ENCODE measurements around the gene GPI.

GPI gene

DNA sequence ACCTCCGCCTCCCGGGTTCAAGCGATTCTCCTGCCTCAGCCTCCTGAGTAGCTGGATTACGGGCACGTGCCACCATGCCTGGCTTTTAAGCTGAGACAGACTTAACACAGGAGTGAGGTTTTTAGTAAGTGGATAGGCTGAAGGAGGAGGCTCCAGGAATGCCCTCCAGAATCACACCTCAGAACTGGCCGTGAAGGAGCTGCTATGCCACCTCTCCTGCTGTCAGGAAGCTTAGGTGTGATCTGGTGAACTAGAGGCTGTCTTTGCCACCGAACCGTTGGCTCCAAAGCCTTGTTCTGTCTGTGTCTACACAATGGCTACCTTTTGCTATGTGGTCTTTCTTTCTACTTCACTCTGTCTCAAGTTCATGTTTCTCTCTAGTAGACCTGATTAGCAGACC, 43.4 kb downstream of the GPI start:
- TF ChIP-seq, protein P1, sequence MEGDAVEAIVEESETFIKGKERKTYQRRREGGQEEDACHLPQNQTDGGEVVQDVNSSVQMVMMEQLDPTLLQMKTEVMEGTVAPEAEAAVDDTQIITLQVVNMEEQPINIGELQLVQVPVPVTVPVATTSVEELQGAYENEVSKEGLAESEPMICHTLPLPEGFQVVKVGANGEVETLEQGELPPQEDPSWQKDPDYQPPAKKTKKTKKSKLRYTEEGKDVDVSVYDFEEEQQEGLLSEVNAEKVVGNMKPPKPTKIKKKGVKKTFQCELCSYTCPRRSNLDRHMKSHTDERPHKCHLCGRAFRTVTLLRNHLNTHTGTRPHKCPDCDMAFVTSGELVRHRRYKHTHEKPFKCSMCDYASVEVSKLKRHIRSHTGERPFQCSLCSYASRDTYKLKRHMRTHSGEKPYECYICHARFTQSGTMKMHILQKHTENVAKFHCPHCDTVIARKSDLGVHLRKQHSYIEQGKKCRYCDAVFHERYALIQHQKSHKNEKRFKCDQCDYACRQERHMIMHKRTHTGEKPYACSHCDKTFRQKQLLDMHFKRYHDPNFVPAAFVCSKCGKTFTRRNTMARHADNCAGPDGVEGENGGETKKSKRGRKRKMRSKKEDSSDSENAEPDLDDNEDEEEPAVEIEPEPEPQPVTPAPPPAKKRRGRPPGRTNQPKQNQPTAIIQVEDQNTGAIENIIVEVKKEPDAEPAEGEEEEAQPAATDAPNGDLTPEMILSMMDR (conservative IDR thresholded peaks at IDR 0.05; ENCODE audit: control insufficient read depth, insufficient read depth, low read depth, low read length) = no peak
- DNase-seq (ENCODE audit: low read depth) = no peak
- H3K4me3 ChIP-seq (ENCODE audit: control insufficient read depth, low read depth, low read length) = no peak overlapping the region

DNA sequence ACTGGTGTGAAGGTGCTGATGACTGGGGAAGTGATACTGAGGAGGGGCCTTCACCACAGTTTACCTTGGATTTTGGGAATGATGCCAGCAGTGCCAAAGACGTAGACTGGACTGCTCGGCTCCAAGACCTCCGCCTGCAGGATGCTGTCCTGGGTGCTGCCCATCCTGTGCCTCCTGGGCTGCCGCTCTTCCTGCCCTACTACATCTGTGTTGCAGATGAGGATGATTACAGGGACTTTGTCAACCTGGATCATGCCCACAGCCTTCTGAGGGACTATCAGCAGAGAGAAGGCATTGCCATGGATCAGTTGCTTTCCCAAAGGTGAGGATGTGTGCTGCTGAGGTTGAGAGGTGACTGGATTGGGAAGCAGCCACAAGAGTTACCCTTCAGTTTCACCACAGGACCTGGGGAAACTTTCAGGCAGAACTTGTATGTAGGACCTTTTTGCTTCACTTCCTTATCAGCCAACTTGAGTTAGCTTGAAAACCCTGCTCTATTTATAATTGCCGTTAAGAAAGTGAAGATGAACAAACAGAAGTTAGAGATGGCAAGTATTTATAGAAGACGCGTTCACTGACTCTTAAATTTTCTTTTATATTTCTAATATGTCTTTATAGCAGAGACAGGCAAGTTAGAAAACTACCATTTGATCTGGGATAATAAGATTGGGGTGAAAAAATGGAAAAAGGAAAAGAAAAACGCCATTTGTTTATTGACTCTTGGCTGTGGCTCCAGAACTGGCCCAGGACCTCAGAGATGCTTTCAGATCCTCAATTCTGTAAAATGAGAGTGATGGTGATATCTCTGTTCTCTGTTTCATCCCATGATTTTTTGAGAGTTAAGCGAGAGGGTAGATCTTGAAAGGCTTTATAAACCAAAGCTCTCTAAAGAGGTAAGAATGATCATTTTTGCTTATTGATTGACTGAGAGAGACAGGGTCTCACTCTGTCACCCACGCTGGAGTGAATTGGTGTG, 44.5 kb downstream of the GPI start:
- no peak overlapping the region for H3K4me3 ChIP-seq (ENCODE audit: control insufficient read depth, low read depth, low read length)
- TF ChIP-seq, protein P1 (conservative IDR thresholded peaks at IDR 0.05; ENCODE audit: control insufficient read depth, insufficient read depth, low read depth, low read length) = no peak
- no peak for DNase-seq (ENCODE audit: low read depth)

DNA sequence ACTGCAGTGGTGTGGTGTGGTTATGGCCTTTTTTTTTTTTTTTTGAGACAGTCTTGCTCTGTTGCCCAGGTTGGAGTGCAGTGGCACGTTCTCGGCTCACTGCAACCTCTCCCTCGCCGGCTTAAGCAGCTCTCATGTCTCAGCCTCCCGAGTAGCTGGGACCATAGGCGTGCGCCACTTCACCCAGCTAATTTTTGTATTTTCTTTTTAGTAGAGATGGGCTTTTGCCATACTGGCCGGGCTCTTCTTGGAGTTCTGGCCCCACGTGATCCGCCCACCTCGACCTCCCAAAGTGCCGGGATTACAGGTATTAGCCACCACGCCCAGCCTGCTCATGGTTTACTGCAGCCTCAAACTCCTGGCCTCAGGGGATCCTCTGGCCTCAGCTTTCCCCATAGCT, 46.2 kb downstream of the GPI start:
- DNase-seq (ENCODE audit: low read depth) = no peak
- no peak overlapping the region for H3K4me3 ChIP-seq (ENCODE audit: control insufficient read depth, low read depth, low read length)
- TF ChIP-seq, protein P1 (conservative IDR thresholded peaks at IDR 0.05; ENCODE audit: control insufficient read depth, insufficient read depth, low read depth, low read length) = no peak

DNA sequence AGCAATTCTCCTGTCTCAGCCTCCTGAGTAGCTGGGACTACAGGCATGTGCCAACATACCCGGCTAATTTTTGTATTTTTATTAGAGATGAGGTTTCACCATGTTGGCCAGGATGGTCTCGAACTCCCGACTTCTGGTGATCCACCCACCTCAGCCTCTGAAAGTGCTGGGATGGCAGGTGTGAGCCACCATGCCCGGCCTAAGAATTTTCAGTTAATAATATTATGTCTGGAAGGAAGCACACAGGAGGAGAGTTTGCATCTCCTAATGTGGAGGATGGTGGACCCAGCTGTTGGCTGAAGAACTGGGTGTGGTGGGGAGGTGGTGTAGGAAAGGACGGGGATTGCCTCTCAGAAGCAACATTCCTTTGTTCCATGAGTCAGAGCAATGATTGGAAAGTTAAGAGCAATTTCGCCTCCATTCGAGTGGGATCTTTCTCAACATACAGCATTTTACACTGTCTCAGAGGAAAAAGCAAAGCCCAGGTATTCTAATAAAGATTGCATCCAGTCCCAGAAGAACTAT, 51.1 kb downstream of the GPI start:
- DNase-seq (ENCODE audit: low read depth) = no peak
- no peak overlapping the region for H3K4me3 ChIP-seq (ENCODE audit: control insufficient read depth, low read depth, low read length)
- TF ChIP-seq, protein P1 (conservative IDR thresholded peaks at IDR 0.05; ENCODE audit: control insufficient read depth, insufficient read depth, low read depth, low read length) = no peak

DNA sequence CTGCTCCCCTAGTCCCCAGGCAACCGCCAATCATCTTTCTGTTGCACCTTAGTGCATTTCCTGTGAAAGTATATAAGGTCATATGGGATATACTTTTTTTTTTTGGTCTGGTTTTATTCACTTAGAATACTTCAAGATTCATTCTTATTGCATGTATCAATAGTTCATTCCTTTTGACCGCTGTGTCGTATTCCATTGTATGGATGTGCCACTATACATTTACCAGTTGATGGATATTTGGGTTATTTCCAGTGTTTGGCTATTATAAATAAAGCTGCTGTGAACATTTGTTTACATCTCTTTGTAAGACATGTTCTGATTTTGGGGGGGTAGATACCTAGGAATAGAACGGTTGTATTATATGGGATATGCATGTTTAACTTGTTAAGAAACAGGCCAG, 53.3 kb downstream of the GPI start:
- no peak overlapping the region for H3K4me3 ChIP-seq (ENCODE audit: control insufficient read depth, low read depth, low read length)
- no peak for DNase-seq (ENCODE audit: low read depth)
- TF ChIP-seq, protein P1 (conservative IDR thresholded peaks at IDR 0.05; ENCODE audit: control insufficient read depth, insufficient read depth, low read depth, low read length) = no peak

DNA sequence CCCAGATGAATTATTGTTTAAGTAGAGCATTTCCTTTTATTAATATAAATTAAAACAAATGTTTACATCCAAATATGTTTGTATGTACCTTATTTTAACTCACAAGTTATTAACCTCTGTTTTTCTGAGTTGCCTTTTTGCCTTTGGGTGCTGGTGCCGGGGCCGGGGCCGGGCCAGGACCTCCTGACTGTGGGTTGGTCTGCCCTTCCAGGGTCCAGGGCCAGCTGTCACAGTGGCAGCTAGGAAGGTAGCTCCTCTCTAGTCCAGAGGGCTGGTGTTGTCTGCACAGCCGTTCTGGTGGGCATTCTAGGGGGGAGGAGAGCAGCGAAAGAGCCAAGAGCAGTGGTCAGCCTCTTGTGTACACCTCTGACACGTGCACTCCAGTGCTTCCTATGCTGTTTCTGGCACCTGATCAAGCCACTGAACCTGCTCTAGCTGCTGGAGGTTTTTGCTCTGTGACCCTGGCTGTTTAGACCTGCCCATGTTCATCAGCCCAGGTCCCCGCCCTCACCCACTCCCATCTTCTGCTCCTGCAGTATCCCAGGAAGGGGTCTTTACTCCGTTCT, 61.2 kb downstream of the GPI start:
- no peak overlapping the region for H3K4me3 ChIP-seq (ENCODE audit: control insufficient read depth, low read depth, low read length)
- TF ChIP-seq, protein P1 (conservative IDR thresholded peaks at IDR 0.05; ENCODE audit: control insufficient read depth, insufficient read depth, low read depth, low read length) = no peak
- no peak for DNase-seq (ENCODE audit: low read depth)
